Tibial artery (tissue), 4 donors: ENCODE measurements around the gene PTCH1.

Experiments used
- DNase-seq, 2 donors: peaks; one replicate each; pipeline ENCODE4 v3.0.0-alpha.2; 2019
- H3K27ac ChIP-seq, 2 donors: fragments of 200-600 bp; sonication (generic) in 1 of 2; 1 replicate in 1 of 2; 2 replicates in 1 of 2; pipeline ENCODE4 v1.5.1; 2018 to 2019; ENCODE audit warnings: mild to moderate bottlenecking in 1 of 2
- H3K27me3 ChIP-seq, 2 donors: fragments of 200-600 bp; sonication (generic) in 1 of 2; one replicate each; pipeline versions ENCODE4 v1.5.1 to v1.6.0; 2016 to 2019
- H3K36me3 ChIP-seq, 3 donors: fragments of 200-600 bp; sonication (generic) in 2 of 3; one replicate each; pipeline ENCODE4 v1.5.1; 2016 to 2019; ENCODE audit warnings: mild to moderate bottlenecking in 2 of 3
- H3K4me1 ChIP-seq, 4 donors: fragments of 200-600 bp; sonication (generic) in 2 of 4; 1 replicate in 3 of 4; 2 replicates in 1 of 4; pipeline ENCODE4 v1.5.1; 2016 to 2019
- H3K4me3 ChIP-seq, 2 donors: fragments of 200-600 bp; sonication (generic) in 1 of 2; 1 replicate in 1 of 2; 2 replicates in 1 of 2; pipeline ENCODE4 v1.5.1; 2018 to 2019; ENCODE audit warnings: mild to moderate bottlenecking in 2 of 2
- H3K9me3 ChIP-seq, 3 donors: fragments of 200-600 bp; sonication (generic) in 1 of 3; one replicate each; pipeline ENCODE4 v1.5.1; 2016 to 2019
- CTCF ChIP-seq, 2 experiments: fragments of 200-600 bp in 1 of 2; fragments of 450-650 bp in 1 of 2; IDR thresholded peaks; one replicate each; pipeline ENCODE4 v1.5.1; 2017 to 2019; ENCODE audit warnings: antibody characterized with exemption in 2 of 2, mild to moderate bottlenecking in 1 of 2, moderate library complexity in 1 of 2
- intact Hi-C: fragments of 100-400 bp; cut with DNase I; formaldehyde crosslinking; loops from one replicate; pipeline ENCODE4 v1.15.0; 2023; ENCODE audit warnings: low total_unique reads

The PTCH1 gene

GRCh38 chr9:95505717-95506427, 10.9 kb downstream of the PTCH1 start:
- no peak for TF ChIP-seq CTCF (IDR thresholded peaks at IDR 0.05)
- Histone ChIP-seq H3K36me3 (no peaks in the 10 kb centered on the region), H3K27ac (peak overlapping the region; percentile 92 to 97), H3K9me3 (no peaks in the 10 kb centered on the region), H3K4me3 (peak overlapping the region; percentile 75 to 92), H3K4me1 (peaks cover 0 to 24% (median 11%) of the 10 kb centered on the region in 4 donors), H3K27me3 (no peaks in the 10 kb centered on the region)
- intact Hi-C loops = no loop called here
- peak in 1 of 2 donors; percentile 71 for DNase-seq

GRCh38 chr9:95505072-95505716, 11.6 kb downstream of the PTCH1 start:
- no peaks in the 10 kb centered on the region for H3K9me3 ChIP-seq
- no peak for TF ChIP-seq CTCF (IDR thresholded peaks at IDR 0.05)

GRCh38 chr9:95504053-95504963, 12.5 kb downstream of the PTCH1 start:
- H3K27me3 ChIP-seq = no peaks in the 10 kb centered on the region
- no peaks in the 10 kb centered on the region for H3K36me3 ChIP-seq
- TF ChIP-seq CTCF (IDR thresholded peaks at IDR 0.05) = no peak
- peak overlapping the region in 1 of 2 donors; percentile 97 for H3K27ac ChIP-seq
- DNase-seq = peak; percentile 58 to 73
- no peak overlapping the region for H3K4me3 ChIP-seq
- no peaks in the 10 kb centered on the region for H3K9me3 ChIP-seq
- intact Hi-C loops = no loop called here
- peaks cover 0 to 21% (median 14%) of the 10 kb centered on the region in 4 donors for H3K4me1 ChIP-seq

More at GRCh38 chr9:95505072-95505716, 11.6 kb downstream of the PTCH1 start:
- H3K4me3 ChIP-seq = peak overlapping the region; percentile 75 to 92
- peaks cover 0 to 24% (median 13%) of the 10 kb centered on the region in 4 donors for H3K4me1 ChIP-seq
- peak overlapping the region; percentile 92 to 97 for H3K27ac ChIP-seq
- DNase-seq = no peak
- no peaks in the 10 kb centered on the region for H3K36me3 ChIP-seq
- intact Hi-C loops = no loop called here
- no peaks in the 10 kb centered on the region for H3K27me3 ChIP-seq

- DNase-seq = no peak
These were observed 13.4 kb downstream of the PTCH1 start for GRCh38 chr9:95503369-95503768.

More at GRCh38 chr9:95503369-95503768, 13.4 kb downstream of the PTCH1 start:
- Histone ChIP-seq H3K4me1 (peaks cover 0 to 30% (median 18%) of the 10 kb centered on the region in 4 donors), H3K4me3 (no peak overlapping the region), H3K9me3 (no peaks in the 10 kb centered on the region), H3K27ac (no peak overlapping the region), H3K36me3 (no peaks in the 10 kb centered on the region), H3K27me3 (no peaks in the 10 kb centered on the region)
- intact Hi-C loops = no loop called here
- no peak for TF ChIP-seq CTCF (IDR thresholded peaks at IDR 0.05)
